GM18907 (cell line): ENCODE data around the gene CHD2.
"Not testable (repeated sequence)": the region's sequence is repeated elsewhere in the genome, so short reads cannot be mapped to it uniquely, and the experiment has no call there.

ENCODE experiments used
- ATAC-seq: cut with Tn5 transposase; IDR thresholded peaks from one replicate; pipeline ENCODE4 v1.9.1; 2021; ENCODE audit warnings: mild to moderate bottlenecking, moderate library complexity; ENCODE audit not compliant: unreplicated experiment

CHD2 gene

DNA sequence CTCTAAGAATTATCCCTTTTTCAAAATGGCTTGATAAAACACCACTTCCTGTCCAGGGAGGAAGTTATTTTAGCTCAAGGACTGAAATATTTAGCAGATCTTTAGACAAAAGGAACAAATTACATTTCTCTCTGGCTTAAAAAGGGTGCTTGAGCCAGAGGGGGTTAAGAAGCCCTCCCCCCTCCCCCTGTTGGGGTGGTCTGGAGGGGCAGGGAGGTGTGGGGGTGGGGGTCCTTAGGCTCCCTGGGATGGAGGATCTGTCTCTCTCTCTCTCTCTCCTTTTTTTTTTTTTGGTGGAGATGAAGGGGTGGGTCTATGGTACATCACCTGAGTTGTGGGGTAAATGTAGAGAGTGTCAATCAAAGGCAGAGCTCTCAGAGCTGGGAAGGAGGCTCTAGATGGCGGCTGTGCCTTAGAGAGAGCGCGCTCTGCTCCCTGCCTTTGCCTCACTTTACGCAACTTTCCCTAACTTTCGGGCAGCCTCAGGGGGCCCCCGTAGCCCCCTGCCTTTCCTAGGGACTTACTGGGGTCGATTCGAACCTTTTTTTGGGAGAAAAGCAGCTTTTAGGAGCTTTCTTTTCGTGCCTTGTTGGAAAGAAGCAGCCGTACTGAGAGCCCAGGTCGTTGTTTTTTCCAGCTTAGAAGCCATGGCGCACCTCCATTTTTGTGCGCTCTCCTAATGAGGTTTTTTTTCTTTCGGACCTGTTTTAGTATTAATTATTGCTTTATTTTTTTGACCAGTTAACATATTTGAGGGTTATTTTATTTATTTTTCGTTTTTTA lies at the start of gene CHD2:
CHD2 (plus strand) TSS at position 377 of the 783 bp plus-strand sequence. CDS start 914 bp downstream, outside the sequence.
- ATAC-seq: peak; percentile 78

DNA sequence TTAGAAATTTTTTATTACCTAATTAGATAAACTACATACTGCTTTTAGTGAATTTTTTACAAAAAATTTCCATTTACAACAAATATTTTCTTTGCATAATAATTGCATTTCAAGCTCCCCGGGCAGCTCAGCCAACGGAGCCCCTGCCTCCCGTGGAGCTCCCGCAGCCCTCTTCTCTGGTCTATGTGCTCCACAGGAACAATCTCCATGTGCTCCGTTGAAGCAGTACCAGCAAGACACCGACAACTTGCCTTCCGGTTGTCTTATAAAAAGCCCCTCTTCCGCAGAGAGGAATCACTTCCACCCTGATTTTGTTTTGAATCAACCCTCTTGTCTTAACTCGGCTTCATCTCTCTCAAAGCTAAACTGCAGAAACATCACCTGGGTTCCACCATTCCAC lies 46.9 kb upstream of the CHD2 start:
- no peak for ATAC-seq

DNA sequence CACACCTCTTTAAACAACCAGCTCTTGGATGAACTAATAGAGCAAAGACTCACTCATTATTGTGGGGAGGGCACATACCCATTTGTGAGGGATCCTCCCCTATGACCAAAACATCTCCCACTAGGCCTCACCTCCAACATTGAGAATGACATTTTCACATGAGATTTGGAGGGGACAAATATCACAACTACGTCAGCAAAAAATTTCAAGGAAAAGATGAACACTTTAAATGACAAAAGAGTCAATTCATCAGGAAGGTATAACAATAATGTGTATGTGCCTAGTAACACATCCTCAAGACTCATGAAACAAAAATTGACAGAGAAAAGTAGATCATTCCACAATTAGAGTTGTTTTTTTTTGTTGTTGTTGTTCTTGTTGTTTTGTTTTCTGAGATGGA lies 38.4 kb upstream of the CHD2 start:
- no peak for ATAC-seq

DNA sequence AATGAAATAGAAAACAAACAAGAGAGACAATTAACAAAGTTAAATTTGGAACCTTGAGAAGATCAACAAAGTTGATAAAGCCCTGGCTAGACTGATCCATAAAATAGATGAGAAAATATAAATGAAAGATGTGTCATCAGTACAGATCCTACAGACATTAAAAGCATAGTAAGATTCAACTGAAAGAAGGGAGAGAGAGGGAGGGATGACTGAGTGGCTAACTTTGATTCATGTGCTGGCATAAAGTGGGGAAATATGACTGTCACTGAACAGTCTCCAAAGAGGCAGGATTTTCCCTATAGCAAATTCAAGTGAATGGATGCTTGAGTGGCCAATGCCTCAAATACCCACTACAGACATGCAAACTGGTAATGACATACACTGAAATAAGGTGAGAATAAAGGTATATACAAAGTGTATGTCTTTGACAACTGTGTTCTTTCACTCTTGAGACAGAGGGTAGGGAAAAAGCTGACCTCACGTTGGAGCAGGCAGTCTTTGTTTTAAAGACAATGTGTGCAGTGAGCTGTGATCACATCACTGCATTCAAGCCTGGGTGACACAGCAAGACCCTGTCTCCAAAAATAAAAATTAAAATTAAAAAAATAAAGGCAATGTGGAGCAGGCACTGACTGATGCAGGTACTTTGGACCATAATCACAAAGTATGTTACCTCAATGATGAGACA lies 35.9 kb upstream of the CHD2 start:
- ATAC-seq: no peak

DNA sequence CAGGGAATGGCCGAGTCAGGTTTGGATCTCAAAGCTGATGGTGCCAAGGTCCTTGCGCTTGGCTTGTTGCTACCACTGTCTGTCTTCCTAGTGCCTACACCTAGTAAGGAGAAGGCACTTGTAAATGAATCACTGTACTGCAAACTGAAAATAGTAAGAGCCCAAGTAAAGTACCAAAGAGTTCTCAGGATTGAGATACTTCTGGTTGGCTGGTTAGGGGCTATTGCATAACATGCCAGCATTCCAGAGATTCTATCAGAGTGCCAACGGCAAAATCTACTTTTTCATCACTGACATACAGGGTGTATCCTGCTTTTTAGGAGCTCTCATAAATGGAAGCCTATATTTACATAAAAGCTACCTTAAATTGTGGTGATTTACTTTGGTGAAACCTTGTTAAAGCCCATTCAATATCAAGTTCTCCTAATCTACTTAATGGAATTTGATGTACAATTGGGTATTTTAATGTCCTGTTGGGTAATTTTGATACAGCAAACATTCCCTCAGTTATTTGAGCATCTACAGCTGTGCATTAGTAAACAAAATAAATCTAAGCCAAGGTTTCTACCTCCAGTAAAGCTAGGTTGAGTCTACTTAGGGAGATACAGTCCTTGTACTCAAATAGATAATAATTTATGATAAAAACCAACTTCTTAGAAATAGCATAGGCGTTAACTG lies 30.7 kb upstream of the CHD2 start:
- ATAC-seq: no peak

DNA sequence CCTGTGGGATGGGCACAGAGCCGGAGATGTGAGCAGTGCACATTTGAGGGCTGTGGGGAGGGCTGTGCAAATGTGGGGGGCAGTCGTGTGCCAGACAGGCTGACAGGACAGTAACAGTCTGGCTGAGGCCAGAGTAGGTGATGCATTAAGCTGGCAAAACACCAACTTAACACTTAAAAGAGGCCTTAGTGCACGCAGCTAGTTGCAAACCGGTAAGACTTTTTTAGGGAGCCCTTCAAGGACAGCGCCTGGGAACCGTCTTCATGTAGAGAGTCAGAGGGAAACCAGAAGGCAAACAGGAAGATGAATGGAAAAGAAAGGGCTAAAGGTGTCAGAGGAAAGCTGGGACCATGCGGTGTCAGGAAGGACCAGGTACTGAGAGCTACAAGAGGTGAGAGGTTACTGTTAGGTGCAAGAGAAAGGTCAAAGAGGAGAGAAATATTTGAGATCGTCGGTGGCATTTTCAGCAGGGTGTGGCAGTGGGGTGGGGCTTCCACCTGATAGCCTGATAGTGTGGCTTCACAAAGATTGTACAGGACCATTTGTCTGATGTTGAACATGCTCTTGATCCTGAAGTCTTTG lies 30.0 kb upstream of the CHD2 start:
- ATAC-seq: no peak

DNA sequence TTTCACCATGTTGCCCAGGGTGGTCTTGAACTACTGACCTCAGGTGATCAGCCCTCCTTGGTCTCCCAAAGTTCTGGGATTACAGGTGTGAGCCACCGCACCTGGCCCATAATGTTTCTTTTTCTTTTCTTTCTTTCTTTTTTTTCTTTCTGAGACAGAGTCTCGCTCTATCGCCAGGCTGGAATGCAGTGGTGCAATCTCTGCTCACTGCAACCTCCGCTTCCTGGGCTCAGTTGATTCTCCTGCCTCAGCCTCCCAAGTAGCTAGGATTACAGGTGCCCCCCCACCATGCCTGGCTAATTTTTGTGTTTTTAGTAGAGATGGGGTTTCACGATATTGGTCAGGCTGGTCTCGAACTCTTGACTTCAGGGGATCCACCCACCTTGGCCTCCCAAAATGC lies 27.2 kb upstream of the CHD2 start:
- ATAC-seq: not testable (repeated sequence)

DNA sequence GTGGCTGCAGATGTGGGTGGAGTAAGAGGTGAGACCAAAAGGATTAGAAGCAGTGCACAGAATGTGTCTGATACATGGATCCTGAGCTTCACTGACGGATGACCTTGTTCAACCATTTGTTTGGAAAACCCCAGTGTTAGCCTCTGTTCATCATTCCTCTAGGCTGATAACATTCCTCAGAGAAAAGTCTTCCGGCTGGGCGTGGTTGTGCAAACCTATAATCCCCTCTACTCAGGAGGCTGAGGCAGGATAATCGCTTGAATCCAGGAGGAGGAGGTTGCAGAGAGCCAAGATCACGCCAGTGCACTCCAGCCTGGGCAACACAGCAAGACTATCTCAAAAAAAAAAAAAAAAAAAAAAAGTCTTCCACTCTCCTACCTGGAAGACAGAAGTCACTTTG lies 23.1 kb upstream of the CHD2 start:
- ATAC-seq: no peak

DNA sequence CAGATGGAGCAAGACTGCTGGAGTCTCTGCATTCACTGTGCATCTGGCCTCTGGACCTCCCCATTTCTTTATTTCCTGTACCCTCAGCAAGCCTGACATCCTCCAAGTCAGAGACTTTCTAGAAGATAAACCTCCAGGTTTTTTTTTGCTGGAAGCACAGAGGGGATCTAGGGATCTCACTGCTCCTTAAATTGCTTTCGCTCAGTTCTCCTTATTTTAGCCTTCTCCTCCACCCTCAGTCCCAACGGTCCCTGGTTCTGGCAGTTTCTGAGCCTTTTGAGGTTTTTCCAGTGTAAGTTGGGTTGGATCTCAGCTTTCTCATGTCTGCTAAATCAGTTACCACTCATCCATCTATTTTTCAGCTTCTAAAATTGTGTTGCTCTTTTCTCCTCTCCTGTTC lies 22.7 kb upstream of the CHD2 start:
- ATAC-seq: no peak

DNA sequence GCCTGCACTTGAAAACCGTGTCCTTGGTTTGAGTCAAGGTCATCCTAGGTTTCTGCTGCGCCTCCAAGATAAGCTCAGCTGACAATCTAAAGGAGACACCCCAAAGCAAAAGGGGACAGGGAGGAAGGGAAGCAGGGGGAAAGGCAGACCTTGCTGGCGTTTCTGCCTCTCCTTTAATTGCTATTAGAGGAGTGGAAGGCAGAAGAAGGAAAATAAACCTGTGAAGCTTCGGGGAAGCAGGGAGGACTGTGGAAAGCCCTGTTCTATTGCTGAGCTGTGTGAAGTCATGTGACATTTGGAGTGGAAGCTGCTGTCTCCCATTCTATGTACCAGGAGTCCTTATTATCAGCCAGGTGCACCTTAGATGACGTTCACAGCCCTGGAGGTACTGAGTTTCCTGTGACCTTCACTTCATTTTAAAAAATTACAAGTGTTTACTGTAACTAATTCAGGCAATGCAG lies 21.5 kb upstream of the CHD2 start:
- ATAC-seq: no peak

DNA sequence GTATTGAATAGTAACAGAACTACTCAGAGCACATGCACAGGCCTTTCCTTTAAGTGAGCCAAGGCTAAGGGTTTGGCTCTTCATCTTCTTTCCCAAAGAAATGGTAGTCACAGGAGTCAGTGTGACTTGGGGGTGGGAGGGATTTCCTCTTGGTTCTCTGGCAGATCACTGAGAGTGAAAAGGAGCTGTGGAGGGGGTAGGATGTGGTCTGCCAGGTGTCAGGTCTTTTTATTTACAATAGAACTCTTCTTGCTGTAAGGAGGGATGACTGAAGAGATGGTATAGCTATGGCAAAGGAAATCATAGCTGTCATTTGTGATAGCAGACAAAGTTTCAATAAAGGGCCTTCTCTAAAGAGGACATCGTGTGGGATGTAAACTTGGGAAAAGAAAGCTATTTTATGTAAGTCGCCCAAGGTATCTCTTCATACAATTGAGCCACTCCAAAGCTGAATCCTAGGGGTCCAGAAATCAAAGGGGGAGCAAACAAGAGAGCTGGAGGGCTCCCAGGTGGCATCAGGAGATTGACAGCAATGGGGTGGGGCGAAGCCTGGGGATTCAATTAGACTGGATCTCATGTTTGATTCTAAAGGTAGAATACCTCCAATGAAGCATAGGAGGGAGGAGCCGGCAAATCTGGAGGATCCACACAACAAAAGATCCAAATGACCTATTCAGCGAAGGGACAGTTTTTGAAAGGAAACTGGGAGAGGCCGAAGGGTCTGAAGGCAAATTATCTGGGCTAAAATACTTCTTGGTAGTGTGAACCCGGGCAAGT lies 20.0 kb upstream of the CHD2 start:
- no peak for ATAC-seq

DNA sequence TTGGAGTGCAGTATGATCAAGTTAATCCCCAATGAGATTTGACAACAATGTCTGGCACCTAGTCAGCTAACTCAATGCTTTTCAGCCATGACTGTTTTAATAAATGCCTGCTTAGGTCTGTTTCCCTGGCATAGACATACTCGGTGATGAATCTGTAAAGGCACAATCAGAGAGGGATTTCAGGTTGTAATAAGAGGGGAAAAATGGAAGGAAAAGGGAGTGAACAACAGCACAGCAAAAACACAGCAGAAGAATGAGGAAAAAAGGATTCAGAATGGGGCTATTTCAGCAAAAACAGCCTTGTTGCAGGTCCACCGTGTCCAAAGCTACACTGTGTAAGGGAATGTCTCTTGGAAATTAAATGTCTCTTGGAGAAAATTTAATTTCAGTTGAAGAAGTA lies 19.3 kb upstream of the CHD2 start:
- no peak for ATAC-seq

DNA sequence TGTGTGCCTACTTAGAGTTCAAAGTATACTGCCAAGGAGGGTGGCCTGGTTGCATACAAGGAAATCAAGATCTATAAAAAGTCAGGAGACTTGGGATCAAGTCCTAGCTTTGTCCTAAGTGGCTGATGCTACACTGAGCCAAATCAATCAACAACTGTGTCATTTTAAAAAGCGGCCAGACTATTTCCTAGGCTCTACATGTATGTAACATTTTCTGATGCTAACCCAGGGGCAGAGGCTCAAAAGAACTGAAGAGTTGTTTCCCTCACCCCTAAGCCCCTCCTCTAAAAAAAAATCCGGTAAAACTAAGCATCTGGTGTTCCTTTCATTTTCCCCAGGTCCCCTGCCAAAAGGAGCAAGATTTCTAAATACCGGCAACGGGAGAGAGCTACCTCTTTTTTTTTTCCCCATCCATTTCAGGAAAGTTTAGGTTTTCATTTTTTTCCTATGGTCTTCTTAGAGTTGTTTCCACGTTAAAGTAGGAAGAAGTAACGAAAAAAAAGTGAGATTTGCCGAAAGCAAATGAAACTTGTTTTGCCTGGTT lies 18.8 kb upstream of the CHD2 start:
- ATAC-seq: no peak

DNA sequence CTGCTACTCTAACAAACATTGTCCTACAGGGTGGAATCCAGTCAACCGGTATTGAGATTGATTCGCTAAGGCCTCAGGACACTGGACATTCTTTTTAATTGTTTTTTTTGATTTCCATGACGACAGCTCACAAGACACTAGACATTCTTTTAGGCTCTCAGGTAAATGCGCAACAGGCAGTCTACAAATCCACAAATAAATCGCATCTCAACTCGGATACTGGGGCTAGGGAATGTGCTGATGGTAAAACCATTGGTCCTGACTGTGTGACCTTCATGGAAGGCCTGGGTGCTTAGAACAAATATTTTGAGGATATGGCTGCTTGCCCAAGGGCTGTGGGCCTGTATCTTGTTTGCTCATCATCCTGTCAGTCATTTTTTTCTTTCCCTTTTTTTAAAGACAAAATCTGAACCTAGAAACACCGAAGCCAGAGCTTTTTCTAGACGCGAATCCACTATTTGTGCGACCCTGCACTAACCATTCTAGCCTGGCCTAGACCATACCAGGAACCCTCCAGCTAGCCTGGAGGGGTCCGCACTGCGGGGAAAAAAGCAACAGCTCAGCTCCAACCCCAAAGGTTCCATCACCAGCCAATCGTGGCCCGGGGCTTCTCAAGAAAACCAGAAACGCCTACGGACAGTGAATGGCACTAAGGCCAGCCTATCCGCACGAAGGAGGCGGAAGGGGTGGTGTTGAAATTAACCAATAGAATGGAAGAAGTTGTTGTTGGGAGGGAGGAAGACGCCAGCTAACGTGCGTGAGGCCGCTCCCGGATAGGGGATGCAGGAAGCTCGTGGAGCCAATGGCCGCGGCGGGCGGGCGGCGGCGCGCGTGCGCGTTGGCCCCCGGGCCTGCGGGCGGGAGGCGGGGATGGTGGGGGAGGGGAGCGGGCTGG lies 18.1 kb upstream of the CHD2 start:
- peak; percentile 95 for ATAC-seq

DNA sequence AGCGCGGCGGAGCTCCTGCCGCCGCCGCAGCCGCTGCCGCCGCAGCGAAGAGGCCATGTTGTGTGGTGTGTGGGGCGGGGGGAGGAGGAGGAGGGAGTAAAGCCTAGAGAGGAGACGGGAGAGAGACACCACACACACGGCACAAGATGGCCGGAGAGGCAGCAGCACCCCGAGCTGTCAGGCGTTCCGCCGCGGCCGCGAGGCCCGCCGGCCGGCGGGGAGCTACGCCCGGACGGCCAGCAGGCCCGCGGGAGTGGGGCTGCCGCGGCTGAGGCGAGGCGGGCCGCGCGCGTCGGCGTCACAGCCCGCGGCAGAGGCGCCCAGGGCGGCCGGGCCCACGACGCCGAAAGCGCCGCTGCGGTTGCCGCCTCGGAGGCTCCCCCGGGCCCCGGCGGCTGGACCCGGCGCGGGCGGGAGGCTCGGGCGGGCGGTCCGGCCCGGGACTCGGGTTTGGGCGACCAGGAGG lies 17.4 kb upstream of the CHD2 start:
- ATAC-seq: peak; percentile 70

DNA sequence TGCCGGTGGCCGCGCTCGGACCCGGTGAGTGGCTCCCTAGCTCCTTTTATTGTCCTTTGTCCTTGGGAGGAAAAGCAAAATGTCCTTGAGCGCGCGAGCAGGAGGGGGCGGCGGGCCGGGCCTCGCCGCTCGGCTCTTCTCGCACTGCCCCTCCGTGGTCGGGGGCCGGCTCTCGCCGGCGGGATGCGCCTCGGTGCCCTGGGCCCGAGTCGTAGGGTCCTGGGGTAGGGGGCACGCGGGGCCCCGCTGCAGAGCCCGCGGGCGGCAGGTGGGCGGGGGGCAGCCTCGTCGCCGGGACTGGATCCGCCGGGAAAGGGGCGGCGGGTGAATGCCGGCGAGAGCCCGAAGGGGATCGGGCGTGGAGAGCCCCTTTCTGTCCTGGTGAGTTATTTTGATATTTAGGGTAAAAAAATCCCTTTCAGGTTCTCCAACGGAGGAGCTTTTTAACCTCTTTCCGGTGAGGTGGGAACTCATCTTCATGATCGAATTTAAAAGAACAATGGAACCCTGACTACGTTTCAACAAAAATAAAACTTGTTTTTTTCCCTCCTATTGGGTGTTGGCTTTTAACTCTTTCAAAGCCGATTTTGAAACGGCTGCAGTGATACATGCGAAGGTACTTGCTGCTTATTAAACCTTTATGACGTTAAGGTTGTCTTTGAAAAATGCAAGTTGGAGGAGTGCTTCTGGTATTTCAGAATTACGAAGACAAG lies 16.8 kb upstream of the CHD2 start:
- peak; percentile 14 for ATAC-seq

DNA sequence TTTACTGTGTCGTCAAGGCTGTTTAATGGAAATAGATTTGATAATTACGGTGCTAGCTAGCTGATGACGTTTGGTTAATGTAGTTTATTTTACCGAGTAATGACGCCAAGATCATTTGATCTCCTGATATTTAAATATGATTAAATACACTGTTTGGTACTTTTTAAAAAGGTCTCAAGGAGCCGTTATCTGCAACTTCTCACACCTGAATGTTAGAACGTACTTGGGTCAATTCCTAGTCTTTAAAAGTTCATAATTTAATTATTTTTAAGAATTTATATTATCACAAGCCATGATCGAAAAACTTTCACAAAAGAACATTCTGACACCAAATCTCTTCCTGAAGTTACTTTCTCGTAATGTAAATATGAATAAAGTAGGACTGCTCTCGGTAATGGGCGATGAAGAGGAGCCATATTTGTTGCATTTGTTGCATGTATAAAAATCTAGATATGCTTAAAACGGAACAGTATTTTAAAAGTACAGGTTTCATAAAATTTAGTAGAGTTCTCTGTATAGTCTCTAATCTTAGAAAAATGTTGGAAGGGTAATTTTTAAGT lies 16.2 kb upstream of the CHD2 start:
- no peak for ATAC-seq
